Activated T-helper 1 cell treated with anti-CD3 and anti-CD28 coated beads, Interleukin-12 subunit alpha, Interleukin-12 subunit beta, Interleukin-2, Interleukin-4 antibody, amounts not matched to agents 30 ng/mL and 10 ng/mL and 1 ng/mL, durations not matched to agents 14 hours and 24 hours and 36 hours (primary cell): ENCODE data around the gene SF3A2. TPM values are rescaled to one million over a fixed set of nuclear protein-coding genes. Genes with fewer than 3 reads are reported as not detected.

Experiments used
- DNase-seq: peaks from one replicate; pipeline ENCODE4 v3.0.0; 2021; ENCODE audit warnings: low spot score
- H3K27ac Mint-ChIP-seq: one replicate; pipeline ENCODE4 v1.8.0; 2021; ENCODE audit warnings: mild to moderate bottlenecking, mixed read lengths
- H3K27me3 Mint-ChIP-seq: one replicate; pipeline ENCODE4 v1.8.0; 2022; ENCODE audit warnings: mild to moderate bottlenecking, moderate library complexity, mixed read lengths; ENCODE audit not compliant: insufficient read depth
- H3K36me3 Mint-ChIP-seq: one replicate; pipeline ENCODE4 v1.8.0; 2021; ENCODE audit warnings: low read depth, mixed read lengths
- H3K4me1 Mint-ChIP-seq: one replicate; pipeline ENCODE4 v1.8.0; 2021; ENCODE audit warnings: low read depth, mixed read lengths
- H3K4me3 Mint-ChIP-seq: one replicate; pipeline ENCODE4 v1.8.0; 2021; ENCODE audit warnings: mild to moderate bottlenecking, moderate library complexity, mixed read lengths
- H3K9me3 Mint-ChIP-seq: one replicate; pipeline ENCODE4 v1.8.0; 2021; ENCODE audit warnings: mixed read lengths
- intact Hi-C: fragments of 100-400 bp; cut with micrococcal nuclease; formaldehyde crosslinking; loops from one replicate; pipeline ENCODE4 v1.15.1; 2024
- total RNA-seq: library from RNA; stranded (reverse); gene quantifications from 2 replicates; pipeline ENCODE4 v1.2.3, GENCODE V29; 2022

The SF3A2 gene
- total RNA-seq, 1 donor from 2014 or later: 153 TPM

DNA sequence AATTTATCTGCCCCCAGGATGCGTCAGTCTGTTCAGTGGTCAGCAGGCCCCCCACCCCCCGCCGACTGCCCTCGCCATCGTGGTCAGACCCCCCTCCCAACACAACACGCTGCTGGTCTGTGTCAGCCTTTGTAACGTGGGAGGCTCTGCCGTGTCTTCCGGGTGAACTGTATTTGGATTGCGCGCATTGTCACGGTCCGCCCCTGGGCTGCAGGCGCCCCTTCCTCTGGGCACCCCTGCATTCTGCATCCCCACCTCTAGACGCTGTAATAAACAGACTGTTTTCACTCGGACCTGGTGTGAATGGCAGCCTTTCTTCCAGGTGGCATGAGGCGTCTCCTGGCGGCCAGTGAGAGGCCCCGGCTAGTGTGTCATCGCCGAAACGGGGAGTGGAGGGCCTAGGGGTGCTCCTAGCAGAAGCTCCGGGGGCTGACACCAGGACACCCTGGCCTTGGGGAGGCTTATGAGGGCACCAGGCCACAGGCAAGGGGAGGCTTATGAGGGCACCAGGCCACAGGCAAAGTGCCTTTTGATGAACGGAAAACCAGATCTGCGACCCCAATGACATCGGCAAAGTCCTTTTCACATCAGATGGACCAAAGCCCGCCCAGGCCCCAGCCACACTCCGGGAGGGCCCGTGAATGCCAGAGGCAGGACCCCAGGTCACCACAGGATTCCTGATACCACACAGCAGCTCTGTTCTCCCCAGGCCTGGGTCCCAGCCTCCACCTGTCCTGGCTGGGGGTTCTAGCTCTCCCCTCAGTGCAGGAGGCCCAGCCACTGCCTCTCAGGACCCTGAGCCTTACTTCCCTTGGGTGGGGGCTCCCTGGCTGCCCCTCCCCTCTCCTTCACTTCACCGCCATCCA is 4.1 kb upstream of the SF3A2 start:
- Mint-ChIP-seq H3K4me3 (no peak overlapping the region), H3K4me1 (peaks cover 23% of the 10 kb centered on the region), H3K27ac (peak overlapping the region; percentile 48), H3K27me3 (peaks cover 4% of the 10 kb centered on the region), H3K36me3 (peaks cover 26% of the 10 kb centered on the region), H3K9me3 (no peaks in the 10 kb centered on the region)
- DNase-seq: no peak
- intact Hi-C loops: no loop called here

DNA sequence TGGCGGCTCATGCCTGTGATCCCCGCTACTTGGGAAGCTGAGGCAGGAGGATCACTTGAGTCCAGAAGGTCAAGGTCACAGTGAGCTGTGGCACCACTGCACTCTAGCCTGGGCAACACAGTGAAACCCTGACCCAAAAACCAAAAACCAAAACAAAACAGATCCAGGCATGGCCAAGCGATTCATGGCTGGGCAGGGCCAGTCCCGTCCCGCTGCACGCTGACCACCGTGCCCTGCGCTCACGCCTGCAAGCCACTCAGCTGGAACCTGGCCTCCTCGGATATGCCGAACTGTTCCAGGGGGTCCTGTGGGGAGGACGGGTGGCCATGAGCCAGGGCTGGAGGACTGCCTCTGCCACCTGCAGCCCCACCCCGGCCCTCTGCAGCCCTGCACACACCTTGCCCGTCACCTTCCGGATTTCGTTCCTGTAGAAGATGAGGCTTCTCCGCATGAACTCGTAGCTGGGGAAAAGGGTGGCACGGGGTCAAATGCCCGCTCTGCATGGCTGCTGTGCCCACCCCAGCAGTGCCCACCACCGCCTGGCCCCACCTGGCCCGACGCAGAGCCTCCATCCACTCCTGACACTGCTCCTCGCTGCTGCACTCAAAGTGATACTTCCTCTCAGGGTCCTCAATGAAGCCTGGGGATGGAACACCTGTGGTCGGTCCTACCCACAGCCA is 2.9 kb upstream of the SF3A2 start:
- DNase-seq: no peak
- H3K4me3 Mint-ChIP-seq: peak overlapping the region; percentile 97
- peaks cover 35% of the 10 kb centered on the region for H3K4me1 Mint-ChIP-seq
- intact Hi-C loops: no loop called here
- no peaks in the 10 kb centered on the region for H3K9me3 Mint-ChIP-seq
- peaks cover 4% of the 10 kb centered on the region for H3K27me3 Mint-ChIP-seq
- H3K36me3 Mint-ChIP-seq: peaks cover 38% of the 10 kb centered on the region
- H3K27ac Mint-ChIP-seq: peak overlapping the region; percentile 55

- H3K36me3 Mint-ChIP-seq: peaks cover 40% of the 10 kb centered on the region
- intact Hi-C loops: no loop called here
- H3K27me3 Mint-ChIP-seq: peaks cover 4% of the 10 kb centered on the region
- H3K4me3 Mint-ChIP-seq: peak overlapping the region; percentile 97
- DNase-seq: no peak
- peak overlapping the region; percentile 94 for H3K27ac Mint-ChIP-seq
- H3K4me1 Mint-ChIP-seq: peaks cover 47% of the 10 kb centered on the region
- no peaks in the 10 kb centered on the region for H3K9me3 Mint-ChIP-seq
These were observed 1.6 kb upstream of the SF3A2 start for GRCh38 chr19:2234996-2235380.

- peak overlapping the region; percentile 94 for H3K27ac Mint-ChIP-seq
- no peak for DNase-seq
- H3K36me3 Mint-ChIP-seq: peaks cover 40% of the 10 kb centered on the region
- H3K27me3 Mint-ChIP-seq: peaks cover 4% of the 10 kb centered on the region
- no peaks in the 10 kb centered on the region for H3K9me3 Mint-ChIP-seq
- peaks cover 51% of the 10 kb centered on the region for H3K4me1 Mint-ChIP-seq
- peak overlapping the region; percentile 97 for H3K4me3 Mint-ChIP-seq
- intact Hi-C loops: loop anchor here (1.0 to 2.0 kb wide), 10 partner anchors 23 to 192 kb away; partner anchors contain the start of genes AP3D1, IZUMO4, MOB3A and TIMM13
These were observed 1.1 kb upstream of the SF3A2 start for GRCh38 chr19:2235381-2236063.

DNA sequence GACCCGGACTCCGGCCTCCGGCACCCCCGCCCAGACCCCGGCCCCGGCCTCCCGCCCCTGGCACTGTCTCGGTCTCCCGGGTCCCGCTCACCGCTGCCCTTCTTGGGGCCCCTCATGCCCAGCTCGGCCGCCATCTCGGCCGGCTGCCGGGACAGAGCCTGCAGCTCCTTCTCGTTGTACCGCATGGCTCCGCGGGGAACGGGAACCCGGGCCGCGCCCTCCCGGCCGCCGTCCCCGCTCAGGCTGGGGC is 635 bp upstream of the SF3A2 start:
- Mint-ChIP-seq H3K36me3 (peaks cover 41% of the 10 kb centered on the region), H3K9me3 (no peaks in the 10 kb centered on the region), H3K4me1 (peaks cover 56% of the 10 kb centered on the region), H3K27me3 (peaks cover 4% of the 10 kb centered on the region), H3K27ac (peak overlapping the region; percentile 96), H3K4me3 (peak overlapping the region; percentile 96)
- no peak for DNase-seq
- intact Hi-C loops: loop anchor here (1.0 to 2.0 kb wide), 10 partner anchors 22 to 191 kb away; partner anchors contain the start of genes AP3D1, IZUMO4, MOB3A and TIMM13

GRCh38 chr19:2237051-2237868 is 636 bp downstream of the SF3A2 start:
- Mint-ChIP-seq H3K4me3 (peak overlapping the region; percentile 96), H3K36me3 (peaks cover 43% of the 10 kb centered on the region), H3K27ac (peak overlapping the region; percentile 92), H3K27me3 (peaks cover 4% of the 10 kb centered on the region), H3K4me1 (peaks cover 57% of the 10 kb centered on the region), H3K9me3 (no peaks in the 10 kb centered on the region)
- no peak for DNase-seq
- intact Hi-C loops: loop anchor here (2.0 kb wide), 1 partner anchor 90 kb away; no protein-coding TSS in a partner anchor

- H3K27ac Mint-ChIP-seq: peak overlapping the region; percentile 92
- H3K4me3 Mint-ChIP-seq: peak overlapping the region; percentile 96
- peaks cover 4% of the 10 kb centered on the region for H3K27me3 Mint-ChIP-seq
- peaks cover 63% of the 10 kb centered on the region for H3K4me1 Mint-ChIP-seq
- intact Hi-C loops: loop anchor here (2.0 kb wide), 1 partner anchor 89 kb away; no protein-coding TSS in a partner anchor
- H3K9me3 Mint-ChIP-seq: no peaks in the 10 kb centered on the region
- H3K36me3 Mint-ChIP-seq: peaks cover 44% of the 10 kb centered on the region
- no peak for DNase-seq
These were observed 1.2 kb downstream of the SF3A2 start for GRCh38 chr19:2237869-2238153.

- Mint-ChIP-seq H3K27ac (peak overlapping the region; percentile 92), H3K4me3 (peak overlapping the region; percentile 96), H3K36me3 (peaks cover 40% of the 10 kb centered on the region), H3K4me1 (peaks cover 61% of the 10 kb centered on the region), H3K27me3 (peaks cover 4% of the 10 kb centered on the region), H3K9me3 (no peaks in the 10 kb centered on the region)
- DNase-seq: no peak
- intact Hi-C loops: no loop called here
These were observed 2.5 kb downstream of the SF3A2 start for GRCh38 chr19:2239173-2239572.

GRCh38 chr19:2239771-2240770 is 3.4 kb downstream of the SF3A2 start:
- Mint-ChIP-seq H3K9me3 (no peaks in the 10 kb centered on the region), H3K27me3 (peaks cover 4% of the 10 kb centered on the region), H3K36me3 (peaks cover 42% of the 10 kb centered on the region), H3K4me3 (peak overlapping the region; percentile 96), H3K4me1 (peaks cover 52% of the 10 kb centered on the region), H3K27ac (peak overlapping the region; percentile 86)
- intact Hi-C loops: no loop called here
- no peak for DNase-seq

DNA sequence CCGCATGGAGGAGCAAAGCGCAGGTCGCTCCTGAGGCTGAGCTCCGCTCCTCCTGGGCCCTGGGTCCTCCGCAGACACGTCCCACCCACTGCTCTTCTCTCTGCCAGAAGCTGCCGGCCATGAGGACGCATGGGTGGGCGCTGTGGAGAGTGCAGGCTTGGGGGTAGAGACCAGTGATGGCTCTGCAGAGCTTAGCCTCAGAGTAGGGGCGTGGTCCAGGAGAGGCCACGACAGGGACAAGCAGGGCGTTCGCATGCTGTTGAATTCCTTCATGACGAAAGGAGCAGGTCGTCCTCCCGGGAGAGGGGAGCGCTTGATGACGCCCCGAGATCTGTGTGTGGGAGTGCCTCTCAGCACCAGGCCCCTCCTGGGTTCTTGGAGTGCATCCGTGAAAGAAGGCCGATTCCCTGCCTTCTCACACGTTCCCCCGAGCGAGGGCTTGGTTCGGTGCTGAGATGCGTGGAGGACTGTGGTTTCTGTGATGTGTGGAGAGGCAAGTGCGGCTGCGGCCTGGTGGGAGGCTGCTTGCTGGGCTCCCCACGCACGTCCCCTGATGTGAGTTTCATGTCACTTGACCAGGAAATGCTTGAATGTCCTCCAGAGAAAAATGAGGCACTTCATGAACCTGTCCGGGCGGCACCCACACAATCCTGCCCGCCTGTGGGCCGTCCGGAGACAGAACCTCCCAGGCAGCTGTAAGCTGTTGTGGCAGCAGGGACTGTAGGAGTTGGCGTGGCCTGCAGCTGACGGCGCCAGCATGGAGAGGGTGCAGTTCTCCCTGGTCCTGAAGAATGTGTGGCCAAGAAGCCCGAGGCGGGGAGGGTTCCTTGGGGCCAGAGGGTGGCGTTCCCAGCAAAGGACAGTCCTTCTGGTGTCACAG is 4.5 kb downstream of the SF3A2 start:
- Mint-ChIP-seq H3K36me3 (peaks cover 45% of the 10 kb centered on the region), H3K4me1 (peaks cover 49% of the 10 kb centered on the region), H3K27ac (no peak overlapping the region), H3K9me3 (no peaks in the 10 kb centered on the region), H3K27me3 (peaks cover 4% of the 10 kb centered on the region), H3K4me3 (peak overlapping the region; percentile 96)
- no peak for DNase-seq
- intact Hi-C loops: no loop called here

- H3K9me3 Mint-ChIP-seq: no peaks in the 10 kb centered on the region
- no peak for DNase-seq
- H3K4me1 Mint-ChIP-seq: peaks cover 43% of the 10 kb centered on the region
- peak overlapping the region; percentile 58 for H3K27ac Mint-ChIP-seq
- intact Hi-C loops: no loop called here
- H3K36me3 Mint-ChIP-seq: peaks cover 41% of the 10 kb centered on the region
- no peaks in the 10 kb centered on the region for H3K27me3 Mint-ChIP-seq
- peak overlapping the region; percentile 45 for H3K4me3 Mint-ChIP-seq
These were observed 5.5 kb downstream of the SF3A2 start for GRCh38 chr19:2242092-2242537.
